ENCODE measurements around the gene LYPD8. TPM values are rescaled to one million over a fixed set of nuclear protein-coding genes. Genes with fewer than 3 reads are reported as not detected.

The LYPD8 gene
- total RNA-seq, 1 experiment from 2014 or later, result not detected

Other genes starting within 250 kb of the LYPD8 start
- gene OR2G6, start 247.7 kb downstream of the LYPD8 start, total RNA-seq (2014; rRNA removed; shearing (Covaris generic); ENCODE audit: low replicate concordance), result not detected in 2 replicates
- not detected in 2 replicates for gene OR2T29, start 193.0 kb downstream of the LYPD8 start, total RNA-seq (2014; rRNA removed; shearing (Covaris generic); ENCODE audit: low replicate concordance)
- gene OR2T34, start 181.0 kb downstream of the LYPD8 start, total RNA-seq (2014; rRNA removed; shearing (Covaris generic); ENCODE audit: low replicate concordance), result not detected in 2 replicates
- gene OR2T10, start 158.1 kb downstream of the LYPD8 start, total RNA-seq (2014; rRNA removed; shearing (Covaris generic); ENCODE audit: low replicate concordance), result not detected in 2 replicates
- not detected in 2 replicates for gene OR2T11, start 120.7 kb downstream of the LYPD8 start, total RNA-seq (2014; rRNA removed; shearing (Covaris generic); ENCODE audit: low replicate concordance)
- not detected in 2 replicates for gene OR2T35, start 110.5 kb downstream of the LYPD8 start, total RNA-seq (2014; rRNA removed; shearing (Covaris generic); ENCODE audit: low replicate concordance)
- not detected in 2 replicates for gene OR2T27, start 100.2 kb downstream of the LYPD8 start, total RNA-seq (2014; rRNA removed; shearing (Covaris generic); ENCODE audit: low replicate concordance)
- not detected in 2 replicates for gene OR14I1, start 53.0 kb downstream of the LYPD8 start, total RNA-seq (2014; rRNA removed; shearing (Covaris generic); ENCODE audit: low replicate concordance)
- gene SH3BP5L, start 70.2 kb upstream of the LYPD8 start, total RNA-seq (2014; rRNA removed; shearing (Covaris generic); ENCODE audit: low replicate concordance), result 15.8 and 30.0 TPM in 2 replicates
- 16.4 and 22.2 TPM in 2 replicates for gene ZNF672, start 82.5 kb upstream of the LYPD8 start, total RNA-seq (2014; rRNA removed; shearing (Covaris generic); ENCODE audit: low replicate concordance)
- 14.3 and 14.7 TPM in 2 replicates for gene ZNF692, start 103.3 kb upstream of the LYPD8 start, total RNA-seq (2014; rRNA removed; shearing (Covaris generic); ENCODE audit: low replicate concordance)
- gene PGBD2, start 150.5 kb upstream of the LYPD8 start, total RNA-seq (2014; rRNA removed; shearing (Covaris generic); ENCODE audit: low replicate concordance), result 7.0 and 9.6 TPM in 2 replicates

Data from MG63 (cell line).